GM12878 (cell line): ENCODE results near the gene NT5DC3. TPM values are rescaled to one million over a fixed set of nuclear protein-coding genes. Genes with fewer than 3 reads are reported as not detected.
A peak's percentile ranks its signal among the peaks of the same experiment; 100 is the strongest.

ENCODE experiments used
- ATAC-seq: fragments of 200-7000 bp; cut with Tn5 transposase; 3 replicates; pipeline ENCODE4 v1.9.1; 2020; ENCODE audit warnings: mild to moderate bottlenecking, moderate library complexity
- BruUV-seq: library from RNA; stranded (reverse); fragments of 400-500 nt; replicated peaks from 2 replicates; lab custom pipeline; 2021; lab: Mats Ljungman, UMichigan
- CTCF ChIA-PET: fragments of 300-600 bp; sonication (Branson Sonifier 250); formaldehyde crosslinking; extraction: SDS; loops from one replicate; lab custom pipeline; 2021; ENCODE audit warnings: inconsistent platforms; lab: Yijun Ruan, JAX
- POLR2A ChIA-PET: fragments of 350-600 bp; formaldehyde crosslinking; extraction: SDS; loops from one replicate; lab custom pipeline; 2021; ENCODE audit warnings: inconsistent platforms; lab: Charles Lee
- RAD21 ChIA-PET: fragments of 300-600 bp; sonication (Branson Sonifier 250); formaldehyde crosslinking; loops from one replicate; lab custom pipeline; 2023; ENCODE audit warnings: antibody characterized with exemption; ENCODE audit not compliant: unreplicated experiment; lab: Charles Lee
- SMC1A ChIA-PET: fragments of 300-600 bp; sonication (Branson Sonifier 250); formaldehyde crosslinking; loops from one replicate; lab custom pipeline; 2023; ENCODE audit not compliant: unreplicated experiment, uncharacterized antibody; lab: Charles Lee
- DNase-seq: peaks from one replicate; pipeline ENCODE4 v3.0.0-alpha.2; 2011; ENCODE audit warnings: low read depth, low spot score
- FAIRE-seq: peaks from 3 replicates; lab custom pipeline; 2011; peaks lifted over from hg19 to GRCh38; lab: Jason Lieb, UNC
- H2AFZ ChIP-seq: 2 replicates; pipeline ENCODE4 v1.6.0; 2011; ENCODE audit warnings: low read depth, low read length, control low read depth; ENCODE audit not compliant: control insufficient read depth
- H3K27ac ChIP-seq: 2 replicates; pipeline ENCODE4 v1.5.1; 2011; ENCODE audit warnings: control low read depth; ENCODE audit not compliant: control insufficient read depth, insufficient read depth
- H3K27me3 ChIP-seq, 2 experiments: replicated peaks in 1 of 2; 2 replicates each; pipeline versions ENCODE4 v1.6.0 to v1.6.1; 2011; ENCODE audit warnings: low read length in 1 of 2; ENCODE audit not compliant: control insufficient read depth in 2 of 2, insufficient read depth in 2 of 2
- H3K36me3 ChIP-seq, 2 experiments: 2 replicates each; pipeline ENCODE4 v1.5.1; 2011; ENCODE audit warnings: low read length in 1 of 2; ENCODE audit not compliant: control insufficient read depth in 2 of 2, insufficient read depth in 2 of 2
- H3K4me1 ChIP-seq: 2 replicates; pipeline ENCODE4 v1.6.1; 2011; ENCODE audit warnings: mild to moderate bottlenecking, low read length, moderate library complexity, mixed read lengths; ENCODE audit not compliant: control insufficient read depth, insufficient read depth
- H3K4me2 ChIP-seq: 2 replicates; pipeline ENCODE4 v1.6.0; 2011; ENCODE audit warnings: control low read depth; ENCODE audit not compliant: control insufficient read depth, insufficient read depth
- H3K4me3 ChIP-seq: fragments of 200-600 bp; sonication (generic); 2 replicates; pipeline ENCODE4 v1.5.1; 2016
- H3K79me2 ChIP-seq: 2 replicates; pipeline ENCODE4 v1.6.0; 2011; ENCODE audit warnings: low read length; ENCODE audit not compliant: control insufficient read depth, insufficient read depth
- H3K9ac ChIP-seq: 2 replicates; pipeline ENCODE4 v1.8.0; 2011; ENCODE audit warnings: low read length, control low read depth, mixed read lengths; ENCODE audit not compliant: control insufficient read depth, insufficient read depth
- H3K9me3 ChIP-seq: replicated peaks from 3 replicates; pipeline ENCODE4 v1.5.1; 2011; ENCODE audit warnings: mild to moderate bottlenecking, low read length; ENCODE audit not compliant: control insufficient read depth, insufficient read depth
- H4K20me1 ChIP-seq: 2 replicates; pipeline ENCODE4 v1.6.0; 2011; ENCODE audit not compliant: control insufficient read depth, insufficient read depth
- BRCA1 ChIP-seq: IDR thresholded peaks from 2 replicates; pipeline ENCODE4 v1.6.1; 2011; ENCODE audit warnings: low read depth, low read length, improper control_type of control experiment
- CBFB ChIP-seq: IDR thresholded peaks from 2 replicates; pipeline ENCODE4 v1.6.1; 2016; ENCODE audit warnings: antibody characterized with exemption, low read depth
- CREB1 ChIP-seq: IDR thresholded peaks from 2 replicates; pipeline ENCODE4 v1.6.1; 2012; ENCODE audit warnings: low read depth, mild to moderate bottlenecking, inconsistent platforms
- ELK1 ChIP-seq: IDR thresholded peaks from 2 replicates; pipeline ENCODE4 v1.6.1; 2012; ENCODE audit warnings: low read depth, low read length, improper control_type of control experiment
- FOS ChIP-seq: IDR thresholded peaks from 3 replicates; pipeline ENCODE4 v1.6.1; 2011; ENCODE audit warnings: borderline replicate concordance; ENCODE audit not compliant: insufficient read length; ENCODE audit errors: extremely low read depth
- IRF3 ChIP-seq: fragments of 450-650 bp; IDR thresholded peaks from 2 replicates; pipeline ENCODE4 v1.6.1; 2014; ENCODE audit warnings: mild to moderate bottlenecking
- NFYB ChIP-seq: IDR thresholded peaks from 2 replicates; pipeline ENCODE4 v1.6.1; 2011; ENCODE audit warnings: low read depth, mild to moderate bottlenecking, low read length, improper control_type of control experiment, moderate library complexity; ENCODE audit not compliant: insufficient read depth
- NR2C2 ChIP-seq: IDR thresholded peaks from 2 replicates; pipeline ENCODE4 v1.6.1; 2011; ENCODE audit warnings: borderline replicate concordance, low read depth; ENCODE audit not compliant: control insufficient read depth, insufficient read length
- NR2F1 ChIP-seq: fragments of 450-650 bp; conservative IDR thresholded peaks from 2 replicates; pipeline ENCODE4 v1.6.1; 2017; ENCODE audit warnings: mild to moderate bottlenecking
- NRF1 ChIP-seq: conservative IDR thresholded peaks from 2 replicates; pipeline ENCODE4 v1.6.1; 2011; ENCODE audit warnings: mild to moderate bottlenecking, low read depth, low read length, improper control_type of control experiment
- POLR2AphosphoS5 ChIP-seq: IDR thresholded peaks from 2 replicates; pipeline ENCODE4 v1.6.1; 2011; ENCODE audit warnings: mild to moderate bottlenecking, low read length, inconsistent platforms
- TCF3 ChIP-seq: IDR thresholded peaks from 2 replicates; pipeline ENCODE4 v1.6.1; 2012; ENCODE audit warnings: low read depth, mild to moderate bottlenecking, low read length, borderline replicate concordance; ENCODE audit not compliant: insufficient read depth
- ZBTB40 ChIP-seq: fragments of 450-650 bp; IDR thresholded peaks from 2 replicates; pipeline ENCODE4 v1.6.1; 2016; ENCODE audit warnings: mild to moderate bottlenecking, moderate library complexity, borderline replicate concordance
- WGBS: methylation state at CpG from one replicate; pipeline ENCODE4 v1.1.6; 2016; ENCODE audit warnings: low lambda C conversion rate; ENCODE audit not compliant: insufficient replicate concordance, insufficient coverage; ENCODE audit errors: missing lambda C conversion rate; 5-methylcytosine and 5-hydroxymethylcytosine counted together
- in situ Hi-C: fragments of 300-500 bp; cut with MboI; formaldehyde crosslinking; loops from 9 replicates; pipeline ENCODE4 v1.14.3; 2018; ENCODE audit warnings: mixed read lengths
- intact Hi-C: fragments of 100-400 bp; cut with micrococcal nuclease; formaldehyde crosslinking; loops from one replicate; pipeline ENCODE4 v1.14.2; 2022; ENCODE audit not compliant: unreplicated experiment
- polyA plus RNA-seq, 11 experiments: library from polyadenylated mRNA; depleted of rRNA in 4 of 11; unstranded in 6 of 11; stranded (reverse) in 5 of 11; fragments of >200 nt; fragmentation: Nextera tagmentation in 4 of 11; fragmentation: Illumina TruSeq in 1 of 11; extraction: Ambion mirVana in 4 of 11; extraction: Trizol in 1 of 11; gene quantifications; 1 replicate in 1 of 11; 2 replicates in 10 of 11; pipeline versions ENCODE4 v1.2.1 to v1.2.3, GENCODE V29; 2011 to 2016; ENCODE audit warnings: inconsistent platforms in 2 of 11, missing spikeins in 2 of 11, low read depth in 1 of 11
- total RNA-seq, 4 experiments: library from RNA; depleted of rRNA in 3 of 4; stranded (reverse); fragments of >200 nt in 3 of 4; fragmentation: Illumina TruSeq in 1 of 4; extraction: Trizol in 1 of 4; gene quantifications; 2 replicates each; pipeline versions ENCODE4 v1.2.1 to v1.2.3, GENCODE V29; 2013 to 2021

Gene NT5DC3
- total and polyA plus RNA-seq, 10 of the 15 experiments (the other 5 are each of a cell fraction or from before 2014, with no cell fraction given): 2.0 to 12.4 (median 5.9) TPM

- Histone ChIP-seq H3K9me3 (no peaks in the 10 kb centered on the region), H3K4me3 (no peak overlapping the region), H3K4me2 (no peak overlapping the region), H4K20me1 (no peaks in the 10 kb centered on the region), H3K27me3 (no peaks in the 10 kb centered on the region), H3K79me2 (no peaks in the 10 kb centered on the region), H2AFZ (no peak overlapping the region), H3K4me1 (no peaks in the 10 kb centered on the region), H3K27ac (no peak overlapping the region), H3K9ac (no peak overlapping the region), H3K36me3 (no peaks in the 10 kb centered on the region)
- intact Hi-C loops (no loop called here), in situ Hi-C loops (no loop called here)
- 92% methylated on average over 1 of the region's 1 CpG for WGBS
- ChIA-PET RAD21 (interaction anchor here (1.0 kb wide), 1 partner anchor 19 kb away, joined by 3 read pairs; no protein-coding TSS in a partner anchor), POLR2A (interaction anchor here (1.0 kb wide), 1 partner anchor 9 kb away, joined by 3 read pairs; no protein-coding TSS in a partner anchor), SMC1A (interaction anchor here (1.1 to 1.5 kb wide), 4 partner anchors 34 to 510 kb away, joined by 3 to 4 read pairs (median 3); no protein-coding TSS in a partner anchor), CTCF (interaction anchor here (0.7 to 1.0 kb wide), 2 partner anchors 258 to 899 kb away, joined by 3 to 5 read pairs; no protein-coding TSS in a partner anchor)
- TF ChIP-seq NFYB (no peak), IRF3 (no peak), ZBTB40 (no peak), NR2C2 (no peak), CBFB (no peak), TCF3 (no peak), ELK1 (no peak), POLR2AphosphoS5 (no peak), CREB1 (no peak), NR2F1 (no peak), FOS (no peak), NRF1 (no peak), BRCA1 (no peak)
- DNase-seq (no peak), ATAC-seq (0 out of 3 replicates have a peak, but pooled peaks have one; percentile 17), FAIRE-seq (no peak)
- BruUV-seq: no TSS peak
These were observed 10.1 kb upstream of the NT5DC3 start for GRCh38 chr12:103851127-103851526.
